ENCODE measurements around the gene YDJC. TPM values are rescaled to one million over a fixed set of nuclear protein-coding genes. Genes with fewer than 3 reads are reported as not detected.

Gene YDJC
- total and polyA plus RNA-seq, 2 of the 13 experiments (the other 11 are each of a cell fraction or from before 2014, with no cell fraction given), result 15.3 to 32.0 TPM

DNA sequence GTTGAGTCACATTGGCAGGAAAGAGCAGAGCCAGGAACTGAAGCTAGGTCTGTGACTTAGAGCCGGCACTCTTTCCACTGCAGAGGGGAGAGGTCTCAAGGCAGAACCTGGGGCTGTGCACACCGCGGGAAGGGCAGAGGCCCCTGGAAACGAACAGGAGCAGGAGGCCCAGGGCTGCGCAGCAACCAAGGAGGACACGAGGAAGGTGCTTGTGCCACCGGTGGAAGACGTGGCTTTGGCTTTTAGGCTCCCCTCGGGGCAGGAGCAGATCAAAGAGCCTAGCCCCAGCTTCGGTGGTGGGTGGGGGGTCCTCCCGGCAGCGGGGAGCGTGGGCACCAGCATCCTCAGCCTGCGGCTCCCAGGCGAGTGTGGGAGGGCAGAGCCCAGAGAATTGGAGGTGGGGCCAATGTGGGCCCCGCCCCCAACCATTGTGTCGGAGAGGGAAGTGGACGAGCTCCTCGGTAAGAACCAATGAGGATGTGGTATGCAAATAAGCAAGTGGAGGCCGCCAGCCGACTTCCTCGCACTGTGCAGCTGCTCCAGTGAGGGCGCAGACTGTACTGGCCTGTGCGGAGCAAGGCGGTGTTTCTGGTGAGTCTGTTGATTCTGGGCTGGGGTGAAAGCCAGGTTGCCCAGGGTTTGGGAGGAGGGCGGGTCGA lies 2.5 kb upstream of the YDJC start, which contains the start of gene CCDC116 (continued):
- TF ChIP-seq SNAPC4 (CRISPR knock-in tag; IDR thresholded peaks at IDR 0.05), result no peak
- no peak for TF ChIP-seq ATM (IDR thresholded peaks at IDR 0.05; ENCODE audit: borderline replicate concordance)
- TF ChIP-seq ASH2L (IDR thresholded peaks at IDR 0.05; ENCODE audit: insufficient read length, low read depth, low read length), result no peak
- no peak for TF ChIP-seq ZNF367 (CRISPR knock-in tag; IDR thresholded peaks at IDR 0.05; ENCODE audit: borderline replicate concordance)
- 0 out of 2 replicates have a peak, but pooled peaks have one; percentile 25 for TF ChIP-seq ZNF768 (CRISPR knock-in tag; IDR thresholded peaks at IDR 0.05)
- no peak for TF ChIP-seq ZFP37 (CRISPR knock-in tag; IDR thresholded peaks at IDR 0.05; ENCODE audit: borderline replicate concordance)
- TF ChIP-seq NFKB2 (CRISPR knock-in tag; IDR thresholded peaks at IDR 0.05; ENCODE audit: borderline replicate concordance), result no peak
- TF ChIP-seq ISL2 (CRISPR knock-in tag; IDR thresholded peaks at IDR 0.05), result no peak
- no peak for TF ChIP-seq MTF2 (CRISPR knock-in tag; IDR thresholded peaks at IDR 0.05; ENCODE audit: borderline replicate concordance)
- no peak for TF ChIP-seq ZSCAN29 (CRISPR knock-in tag; conservative IDR thresholded peaks at IDR 0.05)
- peak; percentile 87 for TF ChIP-seq ZBTB38 (CRISPR knock-in tag; IDR thresholded peaks at IDR 0.05)
- 0 out of 2 replicates have a peak, but pooled peaks have one; percentile 15 for TF ChIP-seq RXRA (CRISPR knock-in tag; IDR thresholded peaks at IDR 0.05)
- TF ChIP-seq, protein P1, sequence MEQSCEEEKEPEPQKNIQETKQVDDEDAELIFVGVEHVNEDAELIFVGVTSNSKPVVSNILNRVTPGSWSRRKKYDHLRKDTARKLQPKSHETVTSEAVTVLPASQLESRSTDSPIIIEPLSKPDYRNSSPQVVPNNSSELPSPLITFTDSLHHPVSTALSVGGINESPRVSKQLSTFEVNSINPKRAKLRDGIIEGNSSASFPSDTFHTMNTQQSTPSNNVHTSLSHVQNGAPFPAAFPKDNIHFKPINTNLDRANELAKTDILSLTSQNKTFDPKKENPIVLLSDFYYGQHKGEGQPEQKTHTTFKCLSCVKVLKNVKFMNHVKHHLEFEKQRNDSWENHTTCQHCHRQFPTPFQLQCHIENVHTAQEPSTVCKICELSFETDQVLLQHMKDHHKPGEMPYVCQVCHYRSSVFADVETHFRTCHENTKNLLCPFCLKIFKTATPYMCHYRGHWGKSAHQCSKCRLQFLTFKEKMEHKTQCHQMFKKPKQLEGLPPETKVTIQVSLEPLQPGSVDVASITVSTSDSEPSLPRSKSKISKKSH (CRISPR knock-in tag; IDR thresholded peaks at IDR 0.05; ENCODE audit: borderline replicate concordance), result no peak
- TF ChIP-seq, protein P2, sequence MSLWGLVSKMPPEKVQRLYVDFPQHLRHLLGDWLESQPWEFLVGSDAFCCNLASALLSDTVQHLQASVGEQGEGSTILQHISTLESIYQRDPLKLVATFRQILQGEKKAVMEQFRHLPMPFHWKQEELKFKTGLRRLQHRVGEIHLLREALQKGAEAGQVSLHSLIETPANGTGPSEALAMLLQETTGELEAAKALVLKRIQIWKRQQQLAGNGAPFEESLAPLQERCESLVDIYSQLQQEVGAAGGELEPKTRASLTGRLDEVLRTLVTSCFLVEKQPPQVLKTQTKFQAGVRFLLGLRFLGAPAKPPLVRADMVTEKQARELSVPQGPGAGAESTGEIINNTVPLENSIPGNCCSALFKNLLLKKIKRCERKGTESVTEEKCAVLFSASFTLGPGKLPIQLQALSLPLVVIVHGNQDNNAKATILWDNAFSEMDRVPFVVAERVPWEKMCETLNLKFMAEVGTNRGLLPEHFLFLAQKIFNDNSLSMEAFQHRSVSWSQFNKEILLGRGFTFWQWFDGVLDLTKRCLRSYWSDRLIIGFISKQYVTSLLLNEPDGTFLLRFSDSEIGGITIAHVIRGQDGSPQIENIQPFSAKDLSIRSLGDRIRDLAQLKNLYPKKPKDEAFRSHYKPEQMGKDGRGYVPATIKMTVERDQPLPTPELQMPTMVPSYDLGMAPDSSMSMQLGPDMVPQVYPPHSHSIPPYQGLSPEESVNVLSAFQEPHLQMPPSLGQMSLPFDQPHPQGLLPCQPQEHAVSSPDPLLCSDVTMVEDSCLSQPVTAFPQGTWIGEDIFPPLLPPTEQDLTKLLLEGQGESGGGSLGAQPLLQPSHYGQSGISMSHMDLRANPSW (CRISPR knock-in tag; IDR thresholded peaks at IDR 0.05; ENCODE audit: borderline replicate concordance), result no peak
- no peak for TF ChIP-seq MTF1 (CRISPR knock-in tag; IDR thresholded peaks at IDR 0.05)
- TF ChIP-seq ZNF441 (CRISPR knock-in tag; IDR thresholded peaks at IDR 0.05; ENCODE audit: borderline replicate concordance), result no peak
- no peak for TF ChIP-seq ZNF556 (CRISPR knock-in tag; IDR thresholded peaks at IDR 0.05; ENCODE audit: borderline replicate concordance)
- peak; percentile 17 to 41; a peak in 1 of 4 replicates for TF ChIP-seq POLR2A (IDR thresholded peaks at IDR 0.05; ENCODE audit: insufficient read depth in 1 of 2, low read depth in 2 of 2, low read length in 2 of 2)
- TF ChIP-seq ZSCAN9 (CRISPR knock-in tag; IDR thresholded peaks at IDR 0.05; ENCODE audit: borderline replicate concordance), result no peak
- no peak for TF ChIP-seq FOSL2 (CRISPR knock-in tag; IDR thresholded peaks at IDR 0.05)
- no peak for TF ChIP-seq PHF8 (CRISPR knock-in tag; IDR thresholded peaks at IDR 0.05)
- TF ChIP-seq ZNF607 (CRISPR knock-in tag; IDR thresholded peaks at IDR 0.05; ENCODE audit: borderline replicate concordance), result no peak
